ENCODE results near the gene AMPD2.
"Not testable (repeated sequence)": the region's sequence is repeated elsewhere in the genome, so short reads cannot be mapped to it uniquely, and the experiment has no call there.

The AMPD2 gene

DNA sequence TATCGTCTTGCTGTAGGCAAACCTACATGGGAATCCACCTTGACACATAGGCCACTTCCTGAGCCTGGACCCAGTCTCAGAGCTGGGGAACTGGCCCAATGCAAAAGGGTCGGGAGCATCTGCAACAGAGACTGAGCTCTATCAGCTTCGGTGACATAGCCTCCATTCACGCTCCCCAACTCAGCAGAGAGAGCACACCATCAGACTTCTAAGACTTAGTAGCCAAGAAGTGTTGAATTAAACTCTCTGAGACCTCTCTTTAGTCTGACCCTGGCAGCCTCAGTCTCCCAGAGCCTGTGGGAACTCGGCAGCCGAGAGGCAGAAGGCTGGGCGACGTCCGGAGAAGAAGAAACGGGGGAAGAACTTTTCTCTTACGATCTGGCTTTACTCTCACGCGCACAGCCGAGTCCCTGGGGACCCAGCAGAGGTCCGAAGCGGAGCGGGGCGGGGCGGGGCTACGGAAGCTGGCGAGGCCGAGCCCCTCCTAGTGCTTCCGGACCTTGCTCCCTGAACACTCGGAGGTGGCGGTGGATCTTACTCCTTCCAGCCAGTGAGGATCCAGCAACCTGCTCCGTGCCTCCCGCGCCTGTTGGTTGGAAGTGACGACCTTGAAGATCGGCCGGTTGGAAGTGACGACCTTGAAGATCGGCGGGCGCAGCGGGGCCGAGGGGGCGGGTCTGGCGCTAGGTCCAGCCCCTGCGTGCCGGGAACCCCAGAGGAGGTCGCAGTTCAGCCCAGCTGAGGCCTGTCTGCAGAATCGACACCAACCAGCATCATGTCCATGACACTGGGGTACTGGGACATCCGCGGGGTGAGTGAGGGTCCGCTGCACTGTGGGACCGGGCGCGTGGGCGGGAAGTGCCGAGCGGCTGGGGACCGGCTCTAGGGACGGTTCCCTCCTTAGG, 36.2 kb downstream of the AMPD2 start, which contains the start of gene GSTM4:
Gene GSTM4 (plus strand): TSS at position 485 of the 905 bp plus-strand sequence. CDS start 291 bp downstream, at position 776.
- DNase-seq (ENCODE audit: low read depth) = peak; percentile 76
- peak within 1 kb of the TSS; percentile 82 for H3K4me3 ChIP-seq (ENCODE audit: low read depth, low read length)
- TF ChIP-seq, protein P1, sequence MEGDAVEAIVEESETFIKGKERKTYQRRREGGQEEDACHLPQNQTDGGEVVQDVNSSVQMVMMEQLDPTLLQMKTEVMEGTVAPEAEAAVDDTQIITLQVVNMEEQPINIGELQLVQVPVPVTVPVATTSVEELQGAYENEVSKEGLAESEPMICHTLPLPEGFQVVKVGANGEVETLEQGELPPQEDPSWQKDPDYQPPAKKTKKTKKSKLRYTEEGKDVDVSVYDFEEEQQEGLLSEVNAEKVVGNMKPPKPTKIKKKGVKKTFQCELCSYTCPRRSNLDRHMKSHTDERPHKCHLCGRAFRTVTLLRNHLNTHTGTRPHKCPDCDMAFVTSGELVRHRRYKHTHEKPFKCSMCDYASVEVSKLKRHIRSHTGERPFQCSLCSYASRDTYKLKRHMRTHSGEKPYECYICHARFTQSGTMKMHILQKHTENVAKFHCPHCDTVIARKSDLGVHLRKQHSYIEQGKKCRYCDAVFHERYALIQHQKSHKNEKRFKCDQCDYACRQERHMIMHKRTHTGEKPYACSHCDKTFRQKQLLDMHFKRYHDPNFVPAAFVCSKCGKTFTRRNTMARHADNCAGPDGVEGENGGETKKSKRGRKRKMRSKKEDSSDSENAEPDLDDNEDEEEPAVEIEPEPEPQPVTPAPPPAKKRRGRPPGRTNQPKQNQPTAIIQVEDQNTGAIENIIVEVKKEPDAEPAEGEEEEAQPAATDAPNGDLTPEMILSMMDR (conservative IDR thresholded peaks at IDR 0.05; ENCODE audit: low read depth, low read length) = peak; percentile 23

DNA sequence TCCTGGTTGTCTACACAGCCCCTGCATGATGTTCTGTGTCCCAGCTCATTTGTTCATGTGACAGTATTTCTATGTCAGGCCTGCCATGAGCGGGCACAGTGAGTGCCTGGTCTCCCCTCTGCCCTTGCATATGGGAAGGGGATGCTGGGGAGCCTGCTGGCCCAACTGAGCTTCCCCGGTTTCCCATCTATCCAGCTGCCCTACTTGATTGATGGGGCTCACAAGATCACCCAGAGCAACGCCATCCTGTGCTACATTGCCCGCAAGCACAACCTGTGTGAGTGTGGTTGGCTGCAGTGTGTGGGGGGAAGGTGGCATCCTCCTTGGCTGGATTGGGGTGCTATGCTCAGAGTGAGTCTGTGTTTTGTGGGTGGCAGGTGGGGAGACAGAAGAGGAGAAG, 37.8 kb downstream of the AMPD2 start:
- DNase-seq (ENCODE audit: low read depth) = no peak
- TF ChIP-seq, protein P1 (conservative IDR thresholded peaks at IDR 0.05; ENCODE audit: low read depth, low read length) = no peak

DNA sequence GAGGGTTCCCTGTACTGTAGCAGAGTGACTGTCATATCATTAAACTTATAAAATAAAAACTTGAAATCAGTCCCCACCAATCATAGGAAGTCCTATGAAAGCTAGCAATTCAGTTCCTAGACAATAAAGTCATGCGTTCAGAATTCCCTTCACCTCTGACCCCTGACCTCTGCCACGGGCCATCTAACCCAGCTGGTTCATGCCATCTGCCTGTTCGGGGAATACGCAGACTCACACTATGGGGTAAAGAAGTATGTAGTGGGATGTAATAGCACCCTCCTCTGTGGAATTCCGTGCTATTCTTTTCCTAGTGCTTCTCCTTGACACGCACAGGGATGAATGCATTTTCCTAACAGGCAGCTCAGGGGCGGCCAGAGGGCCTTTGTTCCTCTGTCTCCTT, 38.3 kb downstream of the AMPD2 start:
- DNase-seq (ENCODE audit: low read depth) = no peak
- H3K4me3 ChIP-seq (ENCODE audit: low read depth, low read length) = no peak overlapping the region
- TF ChIP-seq, protein P1 (conservative IDR thresholded peaks at IDR 0.05; ENCODE audit: low read depth, low read length) = no peak

More for the DNA sequence above, 37.8 kb downstream of the AMPD2 start:
- H3K4me3 ChIP-seq (ENCODE audit: low read depth, low read length) = no peak overlapping the region

DNA sequence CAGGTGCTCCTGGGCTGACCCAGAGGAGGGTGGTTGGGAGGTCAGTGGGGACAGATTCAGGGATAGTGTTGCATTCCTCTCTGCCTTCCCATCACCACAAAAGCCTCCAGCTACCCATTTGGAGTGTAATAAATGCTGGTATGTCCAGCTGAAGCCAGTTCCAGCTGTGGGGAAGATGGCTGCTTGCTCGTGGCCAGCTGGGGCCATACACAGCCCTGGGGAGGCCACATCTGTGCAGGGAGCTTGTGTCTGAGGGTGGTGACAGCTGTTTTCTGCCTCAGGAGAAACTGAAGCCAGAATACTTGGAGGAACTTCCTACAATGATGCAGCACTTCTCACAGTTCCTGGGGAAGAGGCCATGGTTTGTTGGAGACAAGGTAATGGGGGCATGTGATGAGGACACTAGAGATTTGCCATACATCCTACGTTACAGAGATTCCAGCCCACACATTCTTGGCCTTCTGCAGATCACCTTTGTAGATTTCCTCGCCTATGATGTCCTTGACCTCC, 39.0 kb downstream of the AMPD2 start:
- H3K4me3 ChIP-seq (ENCODE audit: low read depth, low read length) = no peak overlapping the region
- no peak for DNase-seq (ENCODE audit: low read depth)
- TF ChIP-seq, protein P1 (conservative IDR thresholded peaks at IDR 0.05; ENCODE audit: low read depth, low read length) = no peak

DNA sequence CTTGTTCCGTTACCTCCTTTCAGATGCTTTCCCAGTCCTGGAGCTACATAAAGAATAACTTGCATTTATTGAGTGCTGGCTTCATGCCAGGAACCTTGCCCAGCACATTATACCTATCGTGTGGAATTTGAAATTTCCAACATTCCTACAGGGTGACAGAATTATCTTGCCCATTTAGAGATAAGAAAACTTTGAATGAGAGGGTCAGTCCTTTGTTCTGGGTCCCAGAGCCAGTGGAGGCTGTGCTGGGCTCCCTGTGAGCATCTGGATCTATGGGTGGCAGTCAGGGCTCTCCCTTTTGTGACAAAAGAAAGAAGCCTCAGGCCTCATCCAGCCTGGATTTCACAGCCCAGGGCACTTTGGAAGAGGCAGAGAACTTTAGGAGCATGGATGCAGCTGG, 39.5 kb downstream of the AMPD2 start:
- DNase-seq (ENCODE audit: low read depth) = no peak
- no peak overlapping the region for H3K4me3 ChIP-seq (ENCODE audit: low read depth, low read length)
- TF ChIP-seq, protein P1 (conservative IDR thresholded peaks at IDR 0.05; ENCODE audit: low read depth, low read length) = no peak

DNA sequence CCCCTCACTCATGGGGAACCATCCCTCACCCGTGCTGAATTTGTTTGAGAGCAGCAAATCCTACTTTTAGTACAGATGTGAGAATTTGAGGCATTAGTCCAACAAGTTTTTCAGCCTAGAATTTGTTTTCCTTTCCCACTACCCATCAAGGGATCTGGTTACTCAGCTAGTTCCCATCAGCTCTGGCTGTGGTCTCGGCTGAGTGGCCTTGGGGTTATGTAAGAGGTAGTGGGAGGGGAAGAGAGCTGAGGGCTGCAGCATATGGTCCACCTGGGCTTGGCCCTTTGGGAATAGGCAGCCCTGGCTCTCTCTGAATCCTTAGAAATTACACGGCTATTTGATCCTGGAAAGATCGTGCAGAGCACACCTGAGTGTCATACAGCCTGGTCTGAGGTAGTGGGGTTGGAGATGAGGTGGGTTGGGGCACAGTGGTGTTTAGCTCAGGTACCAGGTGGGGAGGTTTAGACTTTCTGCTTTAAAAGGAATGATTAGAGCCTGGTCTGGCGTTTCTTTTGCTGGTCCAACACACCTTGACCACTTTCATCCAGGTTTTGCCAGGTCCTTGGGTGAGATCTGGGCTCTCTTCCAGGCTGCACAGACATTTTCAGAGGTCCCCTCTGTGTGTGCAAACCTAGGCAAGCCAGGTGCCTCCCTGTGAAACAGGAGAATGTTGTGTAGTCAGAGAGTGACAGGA, 40.5 kb downstream of the AMPD2 start:
- peak; percentile 43 for DNase-seq (ENCODE audit: low read depth)
- H3K4me3 ChIP-seq (ENCODE audit: low read depth, low read length) = no peak overlapping the region
- TF ChIP-seq, protein P1 (conservative IDR thresholded peaks at IDR 0.05; ENCODE audit: low read depth, low read length) = no peak

DNA sequence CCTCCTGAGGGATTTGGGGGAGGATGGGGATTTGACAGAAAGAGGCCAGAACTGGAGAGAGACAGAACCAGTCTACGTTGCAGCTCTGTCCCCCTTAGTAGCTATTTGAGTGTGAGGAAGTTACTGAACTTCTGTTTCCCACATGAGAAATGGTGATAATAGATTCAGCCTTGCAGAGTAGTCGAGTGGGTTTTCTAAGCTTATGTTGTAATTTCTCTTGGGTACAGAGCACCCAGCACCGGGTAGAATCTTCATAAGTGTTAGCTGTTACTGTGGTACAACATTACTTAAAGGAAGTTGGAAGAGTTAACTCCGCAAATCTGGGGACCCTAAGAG, 41.0 kb downstream of the AMPD2 start:
- DNase-seq (ENCODE audit: low read depth); H3K4me3 ChIP-seq (ENCODE audit: low read depth, low read length): not testable (repeated sequence)
